Activated CD4-positive, alpha-beta T cell treated with anti-CD3 and anti-CD28 coated beads, Interleukin-2, amount 50 U/mL, for 24 hours (primary cell): ENCODE results near the gene TECPR1.

Experiments
- DNase-seq, 2 donors: peaks; one replicate each; pipeline ENCODE4 v3.0.0-alpha.2; 2020; ENCODE audit warnings: low read depth in 1 of 2, low spot score in 1 of 2

The TECPR1 gene, protein sequence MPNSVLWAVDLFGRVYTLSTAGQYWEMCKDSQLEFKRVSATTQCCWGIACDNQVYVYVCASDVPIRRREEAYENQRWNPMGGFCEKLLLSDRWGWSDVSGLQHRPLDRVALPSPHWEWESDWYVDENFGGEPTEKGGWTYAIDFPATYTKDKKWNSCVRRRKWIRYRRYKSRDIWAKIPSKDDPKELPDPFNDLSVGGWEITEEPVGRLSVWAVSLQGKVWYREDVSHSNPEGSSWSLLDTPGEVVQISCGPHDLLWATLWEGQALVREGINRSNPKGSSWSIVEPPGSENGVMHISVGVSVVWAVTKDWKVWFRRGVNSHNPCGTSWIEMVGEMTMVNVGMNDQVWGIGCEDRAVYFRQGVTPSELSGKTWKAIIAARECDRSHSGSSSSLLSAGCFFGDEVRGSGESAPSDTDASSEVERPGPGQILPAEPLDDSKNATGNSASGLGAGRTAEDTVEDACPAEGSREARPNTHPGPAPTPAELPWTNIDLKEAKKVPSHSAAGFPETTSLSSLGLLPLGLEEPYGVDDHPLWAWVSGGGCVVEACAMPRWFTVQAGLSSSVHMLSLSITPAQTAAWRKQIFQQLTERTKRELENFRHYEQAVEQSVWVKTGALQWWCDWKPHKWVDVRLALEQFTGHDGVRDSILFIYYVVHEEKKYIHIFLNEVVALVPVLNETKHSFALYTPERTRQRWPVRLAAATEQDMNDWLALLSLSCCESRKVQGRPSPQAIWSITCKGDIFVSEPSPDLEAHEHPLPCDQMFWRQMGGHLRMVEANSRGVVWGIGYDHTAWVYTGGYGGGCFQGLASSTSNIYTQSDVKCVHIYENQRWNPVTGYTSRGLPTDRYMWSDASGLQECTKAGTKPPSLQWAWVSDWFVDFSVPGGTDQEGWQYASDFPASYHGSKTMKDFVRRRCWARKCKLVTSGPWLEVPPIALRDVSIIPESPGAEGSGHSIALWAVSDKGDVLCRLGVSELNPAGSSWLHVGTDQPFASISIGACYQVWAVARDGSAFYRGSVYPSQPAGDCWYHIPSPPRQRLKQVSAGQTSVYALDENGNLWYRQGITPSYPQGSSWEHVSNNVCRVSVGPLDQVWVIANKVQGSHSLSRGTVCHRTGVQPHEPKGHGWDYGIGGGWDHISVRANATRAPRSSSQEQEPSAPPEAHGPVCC

DNA sequence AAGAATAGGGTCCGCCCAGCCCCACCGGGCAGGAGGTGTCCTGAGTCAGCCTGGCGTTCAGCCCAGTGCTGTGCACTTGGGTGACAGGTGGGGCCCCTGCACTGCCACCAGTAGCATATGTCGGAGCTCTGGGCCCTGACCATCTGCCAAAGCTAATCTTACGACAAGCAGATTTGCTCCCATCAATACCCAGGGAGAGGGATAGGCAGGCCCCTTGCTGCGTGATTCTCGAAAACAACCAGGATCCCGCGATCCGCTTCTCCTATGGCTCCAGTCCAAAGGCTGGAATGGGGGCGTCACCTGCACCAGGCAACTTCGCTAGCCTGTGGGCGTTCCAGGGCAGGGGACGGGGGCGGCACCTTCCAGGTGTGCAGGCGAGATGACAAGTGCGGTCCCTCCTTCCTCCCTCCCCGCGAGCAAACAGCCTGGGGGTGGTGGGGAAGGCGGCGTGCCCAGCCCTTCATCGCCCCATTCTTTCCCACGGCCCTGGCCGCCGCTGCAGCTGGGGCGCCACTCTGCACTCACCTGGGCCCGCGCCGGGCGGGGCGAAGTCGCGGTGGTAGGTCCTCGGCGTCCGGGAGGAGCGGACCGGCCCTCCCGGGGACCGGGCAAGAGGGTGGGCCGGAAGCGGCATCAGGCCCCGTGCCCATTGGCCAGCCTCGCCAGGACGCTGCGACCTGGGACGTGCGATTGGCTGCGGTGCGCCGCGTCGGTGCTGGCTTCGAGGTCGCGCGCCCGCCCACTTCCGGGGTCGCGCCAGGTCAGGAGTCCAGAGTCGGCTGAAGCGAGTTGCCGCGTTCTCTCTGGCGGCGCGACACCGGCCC lies at the start of gene TECPR1:
TECPR1 (minus strand) TSS at position 632 of the 824 bp plus-strand sequence. CDS start 6,086 bp downstream, outside the sequence.
- DNase-seq = peak; percentile 73 to 82

DNA sequence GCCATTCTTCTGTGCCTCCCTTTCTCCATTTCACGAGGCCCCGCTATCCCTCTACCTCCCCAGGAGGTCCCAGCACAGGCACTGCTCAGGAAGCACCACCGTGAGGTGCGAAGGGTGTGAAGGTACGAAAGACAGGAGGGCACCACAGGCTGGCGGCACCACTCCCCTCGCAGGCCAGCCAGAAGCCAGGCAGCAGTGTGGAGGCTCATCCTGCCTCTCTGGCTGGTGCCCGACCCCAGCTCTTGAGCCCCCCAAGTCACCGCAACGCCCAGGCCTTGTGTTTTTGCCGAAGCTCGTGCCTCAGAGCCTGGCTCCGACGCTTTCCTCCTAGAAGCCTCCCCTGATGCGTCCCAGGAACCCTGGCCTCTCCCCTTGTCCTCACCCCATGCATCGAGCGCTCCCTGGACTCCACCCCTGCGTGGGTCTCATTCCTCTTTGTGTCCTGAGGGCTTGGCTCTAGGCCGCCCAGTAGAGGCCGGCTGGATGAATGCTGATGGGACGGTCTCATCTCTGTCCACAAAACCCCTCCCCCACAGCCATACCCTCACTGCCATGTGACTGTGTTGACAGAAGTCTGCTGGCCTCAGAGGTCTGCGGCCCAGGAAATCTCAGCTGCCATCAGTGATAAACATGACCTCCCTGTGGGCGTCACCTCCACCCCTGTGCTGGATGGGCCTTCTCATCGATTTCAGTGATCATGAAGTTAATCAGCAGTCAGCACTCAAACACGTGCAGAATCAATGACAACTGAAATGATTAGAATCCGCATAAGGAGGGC lies 48.8 kb upstream of the TECPR1 start:
- DNase-seq = no peak

DNA sequence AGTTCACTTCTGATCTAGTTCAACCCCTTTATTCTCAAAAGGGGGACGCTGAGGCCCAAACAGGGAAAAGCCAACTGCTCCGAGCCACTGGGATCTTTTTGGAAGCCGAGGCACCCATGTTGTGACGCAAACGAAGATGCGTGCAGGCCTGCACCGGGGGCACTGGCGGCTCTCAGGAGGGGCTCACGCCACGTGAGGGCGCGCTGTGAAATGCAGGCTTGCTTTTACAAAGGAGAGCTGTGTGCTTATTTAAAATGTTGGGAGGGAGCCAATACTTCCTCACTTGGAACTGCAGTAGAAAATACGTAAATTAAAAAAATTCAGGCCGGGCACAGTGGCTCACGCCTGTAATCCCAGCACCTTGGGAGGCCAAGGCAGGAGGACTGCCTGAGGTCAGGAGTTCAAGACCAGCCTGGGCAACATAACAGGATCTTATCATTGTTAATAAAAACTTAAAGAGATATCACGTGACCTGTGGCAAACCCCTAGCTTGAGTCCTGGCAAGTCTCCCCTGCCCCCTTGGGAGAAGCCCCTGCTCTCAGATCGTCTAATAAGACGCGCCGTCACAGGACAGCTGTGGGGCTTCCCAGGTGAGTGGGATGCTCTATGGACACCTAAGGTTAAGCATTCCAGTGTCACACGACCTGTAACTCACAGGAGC lies 45.7 kb upstream of the TECPR1 start:
- DNase-seq = no peak

DNA sequence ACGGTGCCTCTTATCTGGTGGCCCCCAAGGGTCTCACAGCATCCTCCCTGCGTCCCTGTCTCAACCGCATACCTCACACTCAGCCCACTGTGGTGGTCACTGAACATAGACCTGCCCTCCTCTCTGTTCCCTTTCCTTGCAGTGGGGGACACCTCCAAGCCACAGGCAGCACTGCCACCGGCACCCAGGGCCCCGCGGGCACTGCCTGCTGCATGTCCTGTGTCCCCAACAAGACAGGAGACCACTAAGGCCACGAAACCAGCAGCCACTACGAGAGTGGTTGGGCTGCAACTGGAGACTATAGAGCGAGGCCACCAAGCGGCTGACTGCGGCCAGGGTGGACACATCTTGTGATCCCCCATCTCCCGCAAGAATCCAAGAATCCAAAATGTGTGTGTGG lies 44.8 kb upstream of the TECPR1 start:
- DNase-seq = no peak

DNA sequence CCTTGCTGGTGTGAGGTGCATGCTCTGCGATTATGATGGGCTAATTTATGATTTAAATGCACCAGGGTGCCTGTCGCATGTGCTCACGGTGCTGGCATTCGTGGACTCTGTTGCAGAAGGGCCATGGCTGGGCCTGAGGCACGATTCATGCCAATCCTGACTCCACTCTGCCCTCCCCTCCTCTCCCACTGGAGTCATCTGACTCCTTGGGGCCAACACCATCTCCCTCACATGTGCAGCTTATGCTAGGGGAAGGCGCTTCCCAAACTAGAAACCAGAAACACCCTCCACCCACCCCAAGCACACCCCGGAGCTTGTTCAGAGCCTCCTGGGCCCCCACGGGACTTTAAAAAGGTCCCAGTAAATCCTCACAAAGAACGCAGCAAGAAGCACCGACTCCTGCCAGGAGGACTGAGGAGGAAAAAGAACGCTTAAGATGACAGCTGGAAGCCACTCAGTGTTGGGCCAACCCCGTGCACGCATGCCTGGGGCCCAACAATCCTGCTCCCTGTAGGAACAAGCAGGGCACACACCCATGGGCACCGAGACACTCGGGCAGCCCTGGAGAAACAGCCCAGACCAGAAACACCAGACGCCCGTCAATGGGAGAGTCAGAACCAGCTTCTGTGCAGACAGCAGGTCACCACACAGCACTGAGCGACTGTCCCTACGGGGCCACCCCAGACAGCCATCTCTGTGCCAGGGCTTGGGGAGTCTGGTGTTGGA lies 43.6 kb upstream of the TECPR1 start:
- no peak for DNase-seq

DNA sequence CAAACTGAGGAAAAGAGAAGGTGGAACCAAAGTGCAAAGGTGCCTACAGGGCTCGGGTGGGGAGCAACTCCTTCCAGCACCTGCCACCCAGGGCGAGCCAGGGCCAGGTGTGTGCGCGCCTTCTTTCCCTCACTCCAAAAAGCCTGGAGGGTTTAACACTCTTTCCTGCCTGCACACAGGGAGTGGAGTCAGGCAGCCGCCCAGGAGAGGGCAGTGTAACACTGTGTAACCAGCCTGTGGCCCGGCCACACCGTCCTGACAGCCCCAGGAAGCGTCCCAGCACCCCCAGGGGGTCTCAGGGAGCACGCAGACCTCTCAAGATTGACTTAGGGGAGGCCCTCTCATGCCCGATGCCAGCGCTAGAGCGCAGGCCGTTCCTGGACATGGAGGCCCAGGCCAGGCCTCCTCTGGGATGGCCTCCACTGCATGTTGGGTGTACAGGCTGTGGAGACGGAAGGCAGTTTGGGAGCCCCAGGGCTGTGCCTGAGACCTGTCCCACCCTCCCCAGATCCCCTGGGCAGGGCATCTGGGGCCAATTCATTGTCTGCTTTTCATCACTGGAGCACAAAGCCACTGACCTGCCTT lies 42.9 kb upstream of the TECPR1 start:
- DNase-seq = no peak

DNA sequence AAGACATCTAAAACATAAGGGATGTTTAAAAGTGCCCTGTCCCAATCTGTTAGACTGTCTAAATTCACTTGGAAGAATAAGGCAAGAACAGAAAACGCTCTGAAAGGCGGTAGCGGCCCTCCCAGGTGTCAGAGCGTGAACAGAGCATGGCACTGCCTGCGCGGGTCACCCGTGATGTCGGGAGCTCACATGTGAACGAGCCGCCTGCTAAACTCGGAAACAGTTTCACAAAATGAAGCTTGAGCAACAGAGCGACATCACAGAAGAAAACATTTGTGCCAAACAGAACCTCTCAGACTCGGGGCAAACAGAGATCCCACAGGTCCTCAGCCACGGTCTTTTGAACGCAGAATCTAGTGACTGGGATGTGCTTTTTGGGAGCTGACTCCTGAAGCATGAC lies 42.3 kb upstream of the TECPR1 start:
- DNase-seq = no peak

DNA sequence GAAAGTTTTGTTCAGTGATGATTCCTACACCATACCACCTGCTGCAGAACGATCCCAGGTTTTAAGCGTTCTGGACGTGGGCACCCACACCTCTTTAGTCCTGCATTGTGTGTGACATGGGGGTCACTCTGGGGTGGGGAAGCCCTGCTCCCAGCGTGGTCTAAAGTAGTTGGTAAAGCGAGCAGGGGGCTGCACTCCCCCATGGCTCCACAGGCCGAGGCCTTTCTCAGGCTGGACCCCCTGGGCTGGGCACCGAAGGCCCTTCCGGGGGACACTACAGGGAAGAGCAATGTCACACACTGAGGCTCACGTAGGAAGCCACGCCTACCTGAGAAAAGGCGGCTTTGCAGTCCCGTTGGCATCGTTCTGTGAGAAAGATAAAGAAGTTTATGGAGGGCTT lies 41.7 kb upstream of the TECPR1 start:
- no peak for DNase-seq

DNA sequence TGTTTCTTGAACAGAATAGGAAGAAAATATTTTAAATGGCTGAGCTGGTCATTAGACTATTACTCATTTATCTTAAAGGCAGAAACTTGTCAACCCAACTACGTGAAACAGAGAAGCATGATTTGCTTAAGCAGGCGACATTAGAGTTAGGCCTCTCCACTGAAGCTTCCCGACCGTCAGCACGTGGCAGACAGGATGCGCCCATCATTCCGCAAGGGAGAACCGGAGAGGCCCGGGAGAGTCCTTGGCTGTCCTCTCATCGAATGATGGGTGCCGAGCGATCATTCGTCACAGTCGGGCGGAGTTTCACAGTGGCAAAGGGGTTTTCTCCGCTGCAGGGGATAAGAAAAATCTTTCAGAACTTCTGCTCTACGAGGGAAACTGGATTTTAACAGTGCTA lies 41.2 kb upstream of the TECPR1 start:
- DNase-seq = no peak

DNA sequence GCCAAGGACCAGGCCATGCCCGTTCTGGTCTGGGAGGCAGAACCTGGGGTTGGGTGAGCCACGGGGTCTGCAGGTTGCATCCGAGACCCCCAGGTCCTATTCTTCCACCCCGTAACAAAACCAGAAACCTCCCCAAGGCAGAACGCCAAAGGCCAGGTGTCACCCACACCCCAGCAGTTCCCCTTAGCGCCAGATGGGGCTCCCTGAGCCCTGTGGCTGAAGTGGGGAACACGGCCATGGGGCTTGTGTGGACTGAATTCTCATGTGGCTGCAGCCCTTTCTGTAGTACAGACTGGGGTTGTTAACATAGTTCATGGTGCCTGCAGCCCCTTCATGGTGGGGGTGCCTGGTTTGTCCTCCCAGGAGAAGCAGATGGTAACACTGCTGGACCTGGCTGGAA lies 39.7 kb upstream of the TECPR1 start:
- no peak for DNase-seq

DNA sequence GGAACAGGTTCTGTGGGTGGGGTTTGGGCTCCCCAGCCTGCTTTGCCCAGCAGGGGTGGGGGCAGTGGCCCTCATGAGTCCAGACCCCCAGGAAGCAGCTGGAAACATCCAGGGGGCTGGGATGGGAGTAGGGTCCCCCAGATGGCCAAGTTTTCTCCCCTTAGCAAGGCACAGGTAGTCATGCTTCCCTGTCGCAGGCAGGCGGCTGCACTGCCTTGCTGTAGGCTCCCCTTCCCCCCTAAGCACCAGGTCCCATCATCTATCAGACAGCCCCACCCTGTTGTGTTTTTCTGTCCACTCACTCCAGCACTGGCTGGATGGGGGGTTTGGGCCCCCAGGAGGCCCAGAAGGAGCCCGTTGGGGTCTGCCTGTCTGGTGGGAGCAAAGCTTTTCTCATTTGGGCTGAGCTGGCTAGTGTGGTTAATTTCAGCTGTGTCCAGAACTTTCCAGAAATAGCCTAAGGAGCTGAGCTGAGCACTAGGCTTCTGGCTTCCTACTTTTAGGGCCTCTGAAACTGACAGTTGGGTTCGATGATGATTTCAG lies 37.4 kb upstream of the TECPR1 start:
- no peak for DNase-seq

DNA sequence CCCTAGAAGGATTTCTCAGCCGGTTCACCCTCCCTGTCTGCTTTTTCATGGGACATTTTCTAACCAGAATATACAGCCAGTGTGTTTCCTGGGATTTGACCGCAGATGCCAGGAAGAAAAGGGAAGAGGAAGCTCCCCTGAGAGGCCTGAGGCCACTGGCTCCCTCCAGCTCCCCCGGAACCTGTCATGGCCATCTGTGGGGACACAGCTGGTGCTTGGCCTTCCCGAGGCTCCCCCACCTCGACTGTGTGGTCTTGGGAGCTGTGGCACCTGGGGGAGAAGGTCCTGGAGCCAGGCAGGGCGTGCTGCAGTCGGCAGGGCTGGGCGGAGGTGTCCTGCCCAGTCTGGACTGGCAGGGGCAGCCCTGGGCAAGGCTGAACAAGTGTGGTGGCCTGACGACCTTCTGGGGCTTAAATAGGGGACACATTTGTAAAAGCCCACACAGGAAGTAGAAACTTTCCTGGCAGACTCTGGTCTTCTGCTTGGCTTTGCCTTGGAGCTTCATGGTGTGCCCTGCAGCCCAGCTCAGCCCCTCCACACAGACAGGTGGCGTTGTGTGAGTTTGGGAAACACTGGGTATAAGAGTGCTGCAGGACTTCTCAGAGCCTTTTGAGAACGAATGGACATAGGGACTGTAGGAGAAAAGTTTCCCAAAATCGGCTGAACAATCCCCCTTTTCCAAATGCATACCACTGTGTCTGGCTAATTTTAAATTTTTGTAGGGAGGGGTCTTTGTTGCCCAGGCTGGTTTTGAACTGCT lies 36.2 kb upstream of the TECPR1 start:
- no peak for DNase-seq

DNA sequence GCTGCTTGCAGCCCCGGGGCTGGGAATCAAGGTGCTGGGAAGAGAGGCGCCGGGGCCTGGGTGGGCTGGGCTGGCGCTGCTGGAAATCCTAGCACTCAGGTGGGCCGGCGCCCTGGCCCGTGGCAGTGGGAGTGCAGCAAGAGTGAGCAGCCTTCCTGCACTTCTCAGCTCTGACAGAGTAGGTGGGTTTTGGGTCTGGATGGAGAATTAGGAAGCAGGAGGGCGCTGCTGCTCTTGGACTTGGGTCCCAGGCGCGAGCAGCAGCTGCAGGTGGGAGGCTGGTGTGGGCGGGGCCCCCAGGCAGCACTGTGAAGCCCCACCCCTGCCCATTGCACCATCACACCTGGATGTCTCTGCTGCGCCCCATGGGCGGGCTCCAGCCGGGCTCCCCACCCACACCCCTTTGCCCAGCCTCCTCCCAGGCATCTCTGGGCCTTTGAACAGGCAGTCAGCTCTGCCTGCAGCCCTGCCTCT lies 35.5 kb upstream of the TECPR1 start:
- no peak for DNase-seq

DNA sequence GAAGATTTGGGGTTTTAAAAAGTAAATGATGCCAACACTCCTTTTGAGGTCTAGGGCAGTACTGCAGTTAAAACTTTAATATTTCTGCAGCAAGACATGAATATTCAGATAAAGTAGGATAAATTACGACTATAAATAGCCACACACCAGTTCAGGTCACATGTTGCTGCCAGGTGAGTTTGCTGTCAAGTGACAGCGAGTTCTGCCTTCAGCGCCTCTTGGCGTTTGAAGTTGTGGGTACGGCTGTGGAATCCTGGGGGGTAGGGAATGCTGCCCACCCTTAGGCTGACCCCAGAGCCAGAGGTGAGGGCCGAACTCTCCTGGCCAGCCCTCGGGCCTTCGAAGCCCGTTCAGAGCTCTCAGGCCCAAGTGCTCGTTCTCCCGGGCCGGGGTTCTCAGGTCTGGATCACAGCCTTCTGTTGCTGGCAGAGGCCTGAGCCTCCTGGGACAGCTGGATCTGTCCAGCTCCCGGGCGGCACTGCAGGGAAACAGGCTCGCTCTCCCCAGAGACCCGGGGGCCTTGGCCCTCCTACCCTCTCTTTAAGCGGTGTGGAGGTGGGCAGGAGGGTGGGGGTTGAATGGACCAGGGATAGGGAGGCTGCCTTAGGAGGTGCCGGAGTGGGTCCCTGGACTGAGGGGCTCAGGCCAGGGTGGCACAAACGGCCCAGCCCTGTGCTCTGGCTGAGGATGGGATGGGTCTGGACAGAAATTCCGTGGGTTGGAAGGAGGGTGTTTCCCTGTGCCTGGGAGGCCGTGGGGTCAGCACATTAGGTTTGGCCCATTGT lies 34.9 kb upstream of the TECPR1 start:
- no peak for DNase-seq

DNA sequence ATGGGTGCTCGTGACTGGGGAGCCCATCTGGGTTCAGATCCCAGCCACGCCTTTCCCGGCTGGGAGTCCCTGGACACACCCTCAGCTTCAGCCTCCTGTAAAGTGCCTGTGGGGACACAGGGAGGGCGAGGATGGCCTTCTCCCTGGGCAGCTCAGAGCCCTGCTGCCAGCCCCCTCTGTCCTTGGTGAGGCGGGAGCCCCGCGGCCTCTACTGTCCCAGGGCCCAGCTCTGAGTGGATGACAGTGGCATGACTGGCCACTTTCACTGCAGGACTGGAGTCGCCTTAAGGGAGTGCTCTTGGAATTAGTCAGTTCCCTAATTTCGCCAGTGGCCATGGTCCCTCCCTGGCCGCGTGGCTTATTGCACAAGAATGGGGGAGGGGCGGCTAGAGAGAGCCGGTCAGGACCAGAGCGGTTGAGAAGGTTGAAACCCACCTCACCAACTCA lies 34.1 kb upstream of the TECPR1 start:
- DNase-seq = no peak
